Sigmoid colon (tissue), 7 donors: ENCODE measurements around the gene PDE4D. TPM values are rescaled to one million over a fixed set of nuclear protein-coding genes. Genes with fewer than 3 reads are reported as not detected.
"Not testable (repeated sequence)": the region's sequence is repeated elsewhere in the genome, so short reads cannot be mapped to it uniquely, and the experiment has no call there.

Experiments
- DNase-seq: peaks from one replicate; pipeline ENCODE4 v3.0.0-alpha.2; 2019
- H3K27ac ChIP-seq, 4 donors: fragments of 200-600 bp; sonication (generic); one replicate each; pipeline ENCODE4 v1.5.1; 2016 to 2019; ENCODE audit warnings: mild to moderate bottlenecking in 1 of 4
- H3K27me3 ChIP-seq, 3 donors: fragments of 200-600 bp; sonication (generic); one replicate each; pipeline ENCODE4 v1.5.1; 2019; ENCODE audit warnings: mild to moderate bottlenecking in 1 of 3
- H3K36me3 ChIP-seq, 4 donors: fragments of 200-600 bp; sonication (generic); one replicate each; pipeline ENCODE4 v1.5.1; 2016 to 2019
- H3K4me1 ChIP-seq, 4 donors: fragments of 200-600 bp; sonication (generic); one replicate each; pipeline ENCODE4 v1.5.1; 2017 to 2019
- H3K4me3 ChIP-seq, 4 donors: fragments of 200-600 bp; sonication (generic); one replicate each; pipeline ENCODE4 v1.5.1; 2017 to 2019; ENCODE audit warnings: mild to moderate bottlenecking in 2 of 4, moderate library complexity in 1 of 4
- H3K9me3 ChIP-seq, 4 donors: fragments of 200-600 bp in 3 of 4; sonication (generic) in 3 of 4; one replicate each; pipeline versions ENCODE4 v1.5.1 to v1.6.1; 2013 to 2019
- EP300 ChIP-seq, 4 donors: sonication (generic); formaldehyde crosslinking; IDR thresholded peaks; one replicate each; pipeline ENCODE4 v1.6.1; 2017; ENCODE audit warnings: antibody characterized with exemption in 4 of 4
- POLR2A ChIP-seq, 2 donors: fragments of 450-650 bp; IDR thresholded peaks; one replicate each; pipeline ENCODE4 v1.6.1; 2016; ENCODE audit warnings: antibody characterized with exemption in 2 of 2, mild to moderate bottlenecking in 2 of 2, moderate library complexity in 2 of 2
- POLR2AphosphoS5 ChIP-seq, 4 donors: sonication (generic); formaldehyde crosslinking; IDR thresholded peaks; one replicate each; pipeline ENCODE4 v1.6.1; 2017; ENCODE audit warnings: antibody characterized with exemption in 4 of 4
- WGBS, 2 donors: extraction: QIAGEN DNeasy Blood & Tissue Kit; methylation state at CpG; one replicate each; pipeline ENCODE4 v1.1.7; 2013; 5-methylcytosine and 5-hydroxymethylcytosine counted together
- intact Hi-C: fragments of 100-400 bp; cut with DNase I; formaldehyde crosslinking; loops from one replicate; pipeline ENCODE4 v1.15.1; 2023
- polyA plus RNA-seq, 3 donors: library from polyadenylated mRNA; stranded (reverse); fragments of 200-250 nt; gene quantifications; one replicate each; pipeline ENCODE4 v1.2.3, GENCODE V29; 2013
- total RNA-seq, 4 donors: library from RNA; depleted of rRNA; stranded (reverse); fragments of >200 nt; gene quantifications; one replicate each; pipeline ENCODE4 v1.1.0, GENCODE V29; 2016
- TF ChIP-seq, protein P1 (sequence below), 4 experiments: fragments of 450-650 bp in 3 of 4; fragments of 200-600 bp in 1 of 4; IDR thresholded peaks; one replicate each; pipeline ENCODE4 v1.5.1; 2016 to 2019; ENCODE audit warnings: antibody characterized with exemption in 4 of 4, mild to moderate bottlenecking in 3 of 4, moderate library complexity in 2 of 4
- donor health status: healthy with polysubstance abuse.
- donor health status: Bipolar disorder and iron deficiency.
- donor health status: healthy.

PDE4D gene
- total and polyA plus RNA-seq, 7 donors = 6.0 to 289 (median 169) TPM

- Histone ChIP-seq H3K27ac (no peak overlapping the region), H3K27me3 (no peaks in the 10 kb centered on the region), H3K4me1 (peaks cover 0 to 31% (median 14%) of the 10 kb centered on the region in 4 donors), H3K36me3 (no peaks in the 10 kb centered on the region), H3K9me3 (no peaks in the 10 kb centered on the region), H3K4me3 (no peak overlapping the region)
- WGBS, 2 donors = 7 to 62% methylated on average over 1 of the region's 1 CpG
- no peak for DNase-seq
- no peak for TF ChIP-seq EP300 (IDR thresholded peaks at IDR 0.05)
- TF ChIP-seq POLR2A (IDR thresholded peaks at IDR 0.05) = no peak
- TF ChIP-seq POLR2AphosphoS5 (IDR thresholded peaks at IDR 0.05) = no peak
- TF ChIP-seq, protein P1, sequence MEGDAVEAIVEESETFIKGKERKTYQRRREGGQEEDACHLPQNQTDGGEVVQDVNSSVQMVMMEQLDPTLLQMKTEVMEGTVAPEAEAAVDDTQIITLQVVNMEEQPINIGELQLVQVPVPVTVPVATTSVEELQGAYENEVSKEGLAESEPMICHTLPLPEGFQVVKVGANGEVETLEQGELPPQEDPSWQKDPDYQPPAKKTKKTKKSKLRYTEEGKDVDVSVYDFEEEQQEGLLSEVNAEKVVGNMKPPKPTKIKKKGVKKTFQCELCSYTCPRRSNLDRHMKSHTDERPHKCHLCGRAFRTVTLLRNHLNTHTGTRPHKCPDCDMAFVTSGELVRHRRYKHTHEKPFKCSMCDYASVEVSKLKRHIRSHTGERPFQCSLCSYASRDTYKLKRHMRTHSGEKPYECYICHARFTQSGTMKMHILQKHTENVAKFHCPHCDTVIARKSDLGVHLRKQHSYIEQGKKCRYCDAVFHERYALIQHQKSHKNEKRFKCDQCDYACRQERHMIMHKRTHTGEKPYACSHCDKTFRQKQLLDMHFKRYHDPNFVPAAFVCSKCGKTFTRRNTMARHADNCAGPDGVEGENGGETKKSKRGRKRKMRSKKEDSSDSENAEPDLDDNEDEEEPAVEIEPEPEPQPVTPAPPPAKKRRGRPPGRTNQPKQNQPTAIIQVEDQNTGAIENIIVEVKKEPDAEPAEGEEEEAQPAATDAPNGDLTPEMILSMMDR (IDR thresholded peaks at IDR 0.05) = no peak
- intact Hi-C loops = no loop called here
Observed at GRCh38 chr5:59418808-59419207, 474.7 kb downstream of the PDE4D start.

GRCh38 chr5:59416451-59416850, 477.1 kb downstream of the PDE4D start:
- H3K4me3 ChIP-seq = no peak overlapping the region
- no peaks in the 10 kb centered on the region for H3K27me3 ChIP-seq
- intact Hi-C loops = no loop called here
- H3K27ac ChIP-seq = peak overlapping the region in 1 of 4 donors; percentile 17
- WGBS, 2 donors = 61 to 68% methylated on average over 1 of the region's 1 CpG
- no peak for DNase-seq
- H3K9me3 ChIP-seq = no peaks in the 10 kb centered on the region
- no peaks in the 10 kb centered on the region for H3K36me3 ChIP-seq
- TF ChIP-seq, protein P1 (IDR thresholded peaks at IDR 0.05) = no peak
- H3K4me1 ChIP-seq = peaks cover 0 to 14% (median 6%) of the 10 kb centered on the region in 4 donors

GRCh38 chr5:59416026-59416425, 477.5 kb downstream of the PDE4D start:
- Histone ChIP-seq H3K4me1 (peaks cover 0 to 14% (median 6%) of the 10 kb centered on the region in 4 donors), H3K9me3 (no peaks in the 10 kb centered on the region), H3K36me3 (no peaks in the 10 kb centered on the region), H3K4me3 (no peak overlapping the region), H3K27ac (peak overlapping the region in 1 of 4 donors; percentile 17), H3K27me3 (no peaks in the 10 kb centered on the region)
- no peak for TF ChIP-seq POLR2AphosphoS5 (IDR thresholded peaks at IDR 0.05)
- no peak for TF ChIP-seq EP300 (IDR thresholded peaks at IDR 0.05)
- no peak for TF ChIP-seq POLR2A (IDR thresholded peaks at IDR 0.05)
- TF ChIP-seq, protein P1 (IDR thresholded peaks at IDR 0.05) = no peak
- WGBS, 2 donors = 54 to 69% methylated on average over 4 of the region's 4 CpGs
- DNase-seq = no peak
- intact Hi-C loops = no loop called here

GRCh38 chr5:59412428-59412827, 481.1 kb downstream of the PDE4D start:
- H3K36me3 ChIP-seq = no peaks in the 10 kb centered on the region
- peaks cover 0 to 7% (median 3%) of the 10 kb centered on the region in 4 donors for H3K9me3 ChIP-seq
- peaks cover 0 to under 1% (median 0%) of the 10 kb centered on the region in 4 donors for H3K4me1 ChIP-seq
- WGBS, 2 donors = 49 to 59% methylated on average over 2 of the region's 2 CpGs
- intact Hi-C loops = no loop called here
- DNase-seq = no peak
- H3K4me3 ChIP-seq = no peak overlapping the region
- TF ChIP-seq POLR2AphosphoS5 (IDR thresholded peaks at IDR 0.05) = no peak
- no peak for TF ChIP-seq EP300 (IDR thresholded peaks at IDR 0.05)
- no peak for TF ChIP-seq POLR2A (IDR thresholded peaks at IDR 0.05)
- TF ChIP-seq, protein P1 (IDR thresholded peaks at IDR 0.05) = no peak
- H3K27me3 ChIP-seq = no peaks in the 10 kb centered on the region
- no peak overlapping the region for H3K27ac ChIP-seq

DNA sequence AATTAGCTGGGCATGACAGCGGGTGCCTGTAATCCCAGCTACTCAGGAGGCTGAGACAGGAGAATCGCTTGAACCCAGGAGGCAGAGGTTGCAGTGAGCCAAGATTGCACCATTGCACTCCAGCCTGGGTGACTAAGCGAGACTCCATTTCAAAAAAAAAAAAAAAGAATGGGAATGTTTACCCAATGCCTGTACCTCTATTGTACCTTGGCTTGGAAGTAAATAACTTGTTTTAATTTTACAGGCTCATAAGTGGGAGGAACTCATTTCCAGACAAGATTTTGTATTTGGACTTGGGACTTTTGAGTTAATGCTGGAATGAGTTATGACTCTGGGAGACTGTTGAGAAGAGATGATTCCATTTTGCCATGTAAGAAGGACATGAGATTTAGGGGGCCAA, 484.5 kb downstream of the PDE4D start:
- H3K4me3 ChIP-seq, H3K27ac ChIP-seq, intact Hi-C loops, H3K27me3 ChIP-seq, H3K9me3 ChIP-seq, DNase-seq, H3K4me1 ChIP-seq, H3K36me3 ChIP-seq: not testable (repeated sequence)
- 82 to 94% methylated on average over 3 of the region's 3 CpGs for WGBS, 2 donors
